Endothelial cell of umbilical vein (primary cell): ENCODE data around the gene CRYGS. TPM values are rescaled to one million over a fixed set of nuclear protein-coding genes. Genes with fewer than 3 reads are reported as not detected.

Source experiments
- BruUV-seq: library from RNA; stranded (reverse); fragments of 400-500 nt; replicated peaks from 2 replicates; lab custom pipeline; 2021; lab: Mats Ljungman, UMichigan
- CTCF ChIA-PET: fragments of 300-600, 350-600 bp; sonication (Branson Sonifier 250); formaldehyde crosslinking; loops from one replicate; lab custom pipeline; 2021; ENCODE audit warnings: antibody characterized with exemption, inconsistent platforms; lab: Charles Lee
- POLR2A ChIA-PET: fragments of 300-600, 350-600 bp; sonication (Branson Sonifier 250); formaldehyde crosslinking; loops from one replicate; lab custom pipeline; 2021; ENCODE audit warnings: antibody characterized with exemption, inconsistent platforms; lab: Charles Lee
- DNase-seq: peaks from one replicate; pipeline ENCODE4 v3.0.0-alpha.2; 2011; ENCODE audit warnings: low read depth, low spot score
- FAIRE-seq: peaks from 2 replicates; lab custom pipeline; 2011; peaks lifted over from hg19 to GRCh38; lab: Jason Lieb, UNC
- H2AFZ ChIP-seq: 2 replicates; pipeline ENCODE4 v1.6.0; 2012; ENCODE audit warnings: low read depth, low read length, control low read depth, inconsistent platforms
- H3K27ac ChIP-seq: 2 replicates; pipeline ENCODE4 v1.5.1; 2011; ENCODE audit warnings: low read depth, mild to moderate bottlenecking, control low read depth, low read length, moderate library complexity; ENCODE audit not compliant: insufficient read depth
- H3K27me3 ChIP-seq, 2 experiments: 2 replicates each; pipeline versions ENCODE4 v1.6.0 to v1.6.1; 2011; ENCODE audit warnings: low read length in 2 of 2, mixed read lengths in 1 of 2; ENCODE audit not compliant: control insufficient read depth in 2 of 2, insufficient read depth in 2 of 2
- H3K36me3 ChIP-seq, 2 experiments: 2 replicates in 1 of 2; 3 replicates in 1 of 2; pipeline ENCODE4 v1.5.1; 2011; ENCODE audit warnings: low read length in 2 of 2, mild to moderate bottlenecking in 1 of 2, moderate library complexity in 1 of 2; ENCODE audit not compliant: control insufficient read depth in 2 of 2, insufficient read depth in 2 of 2; ENCODE audit errors: extremely low read depth in 1 of 2
- H3K4me1 ChIP-seq: 3 replicates; pipeline ENCODE4 v1.5.1; 2011; ENCODE audit warnings: mild to moderate bottlenecking, low read length; ENCODE audit not compliant: control insufficient read depth, insufficient read depth; ENCODE audit errors: extremely low read depth
- H3K4me2 ChIP-seq: 2 replicates; pipeline ENCODE4 v1.6.1; 2011; ENCODE audit warnings: low read length, control low read depth, mixed read lengths; ENCODE audit not compliant: insufficient read depth
- H3K4me3 ChIP-seq, 3 experiments: fragments of 200-600 bp in 1 of 3; sonication (generic), shearing (Covaris generic) in 1 of 3; replicated peaks in 1 of 3; 2 replicates each; pipeline ENCODE4 v1.5.1; 2011 to 2016; ENCODE audit warnings: control low read depth in 3 of 3, low read length in 3 of 3, mild to moderate bottlenecking in 2 of 3, inconsistent platforms in 1 of 3, low read depth in 1 of 3, moderate library complexity in 1 of 3; ENCODE audit not compliant: insufficient read depth in 1 of 3
- H3K79me2 ChIP-seq: 2 replicates; pipeline ENCODE4 v1.6.0; 2012; ENCODE audit warnings: low read length, inconsistent platforms; ENCODE audit not compliant: control insufficient read depth, insufficient read depth
- H3K9ac ChIP-seq: replicated peaks from 2 replicates; pipeline ENCODE3; 2011; ENCODE audit warnings: low read length, control low read depth; ENCODE audit not compliant: insufficient read depth; ENCODE audit errors: extremely low read depth
- H3K9me1 ChIP-seq: replicated peaks from 3 replicates; pipeline ENCODE4 v1.6.0; 2011; ENCODE audit warnings: mild to moderate bottlenecking, low read length; ENCODE audit not compliant: control insufficient read depth, insufficient read depth; ENCODE audit errors: extremely low read depth
- H3K9me3 ChIP-seq: replicated peaks from 2 replicates; pipeline ENCODE4 v1.5.1; 2012; ENCODE audit warnings: low read length, inconsistent platforms; ENCODE audit not compliant: control insufficient read depth, insufficient read depth
- H4K20me1 ChIP-seq: replicated peaks from 2 replicates; pipeline ENCODE3; 2011; ENCODE audit warnings: mild to moderate bottlenecking, low read length; ENCODE audit not compliant: control insufficient read depth, insufficient read depth; ENCODE audit errors: extremely low read depth
- EZH2 ChIP-seq: IDR thresholded peaks from 2 replicates; pipeline ENCODE4 v1.6.1; 2012; ENCODE audit warnings: borderline replicate concordance, low read depth, mild to moderate bottlenecking, moderate library complexity, low read length, inconsistent platforms; ENCODE audit not compliant: severe bottlenecking
- FOS ChIP-seq: IDR thresholded peaks from 2 replicates; pipeline ENCODE4 v1.6.1; 2011; ENCODE audit warnings: mild to moderate bottlenecking, low read length, moderate library complexity, borderline replicate concordance; ENCODE audit not compliant: insufficient read depth
- GATA2 ChIP-seq: IDR thresholded peaks from 2 replicates; pipeline ENCODE4 v1.7.0; 2011; ENCODE audit warnings: low read depth, mild to moderate bottlenecking, moderate library complexity, mixed read lengths, low read length; ENCODE audit not compliant: insufficient read length, insufficient read depth
- JUN ChIP-seq: IDR thresholded peaks from 2 replicates; pipeline ENCODE4 v1.6.1; 2011; ENCODE audit warnings: borderline replicate concordance, low read depth; ENCODE audit not compliant: insufficient read length, insufficient read depth
- MYC ChIP-seq: IDR thresholded peaks from one replicate; pipeline ENCODE4 v1.6.1; 2011; ENCODE audit warnings: mild to moderate bottlenecking, low read depth, low read length
- POLR2A ChIP-seq: IDR thresholded peaks from 2 replicates; pipeline ENCODE4 v1.6.1; 2012; ENCODE audit warnings: low read depth, mild to moderate bottlenecking, control low read depth, low read length
- POLR2AphosphoS5 ChIP-seq: IDR thresholded peaks from 2 replicates; pipeline ENCODE4 v1.6.1; 2012; ENCODE audit warnings: low read depth, mild to moderate bottlenecking, control low read depth, low read length, moderate library complexity; ENCODE audit not compliant: insufficient read depth
- dilution Hi-C: fragments of 300-500 bp; cut with MboI; formaldehyde crosslinking; loops from one replicate; pipeline ENCODE4 v1.15.0; 2019; ENCODE audit warnings: low sequenced_read_pairs; ENCODE audit not compliant: extremely low pct_ligation_motif_present
- intact Hi-C: fragments of 100-400 bp; cut with micrococcal nuclease; formaldehyde crosslinking; loops from one replicate; pipeline ENCODE4 v1.10.0; 2022
- polyA plus RNA-seq, 4 experiments: library from polyadenylated mRNA; depleted of rRNA in 3 of 4; stranded (reverse) in 3 of 4; unstranded in 1 of 4; fragments of >200 nt; gene quantifications; 2 replicates each; pipeline versions ENCODE4 v1.2.1 to v1.2.3, GENCODE V29; 2011 to 2012; ENCODE audit warnings: missing spikeins in 1 of 4
- total RNA-seq: library from RNA; stranded (reverse); gene quantifications from 2 replicates; pipeline ENCODE4 v1.2.3, GENCODE V29; 2021
- TF ChIP-seq, protein P1 (sequence below), 2 donors: IDR thresholded peaks; 1 replicate in 1 of 2; 2 replicates in 1 of 2; pipeline ENCODE4 v1.5.1; 2011; ENCODE audit warnings: low read length in 2 of 2, mild to moderate bottlenecking in 2 of 2, moderate library complexity in 2 of 2, control low read depth in 1 of 2, inconsistent platforms in 1 of 2, low read depth in 1 of 2; ENCODE audit not compliant: insufficient read depth in 1 of 2; ENCODE audit errors: extremely low read depth in 1 of 2
- TF ChIP-seq, protein P2 (sequence below): IDR thresholded peaks from 2 replicates; pipeline ENCODE4 v1.6.1; 2011; ENCODE audit not compliant: insufficient read depth, insufficient read length

Gene CRYGS
- total and polyA plus RNA-seq, 2 donors (not counting 3 experiments of a cell fraction or from before 2014, with no cell fraction given) = 5.0 TPM

DNA sequence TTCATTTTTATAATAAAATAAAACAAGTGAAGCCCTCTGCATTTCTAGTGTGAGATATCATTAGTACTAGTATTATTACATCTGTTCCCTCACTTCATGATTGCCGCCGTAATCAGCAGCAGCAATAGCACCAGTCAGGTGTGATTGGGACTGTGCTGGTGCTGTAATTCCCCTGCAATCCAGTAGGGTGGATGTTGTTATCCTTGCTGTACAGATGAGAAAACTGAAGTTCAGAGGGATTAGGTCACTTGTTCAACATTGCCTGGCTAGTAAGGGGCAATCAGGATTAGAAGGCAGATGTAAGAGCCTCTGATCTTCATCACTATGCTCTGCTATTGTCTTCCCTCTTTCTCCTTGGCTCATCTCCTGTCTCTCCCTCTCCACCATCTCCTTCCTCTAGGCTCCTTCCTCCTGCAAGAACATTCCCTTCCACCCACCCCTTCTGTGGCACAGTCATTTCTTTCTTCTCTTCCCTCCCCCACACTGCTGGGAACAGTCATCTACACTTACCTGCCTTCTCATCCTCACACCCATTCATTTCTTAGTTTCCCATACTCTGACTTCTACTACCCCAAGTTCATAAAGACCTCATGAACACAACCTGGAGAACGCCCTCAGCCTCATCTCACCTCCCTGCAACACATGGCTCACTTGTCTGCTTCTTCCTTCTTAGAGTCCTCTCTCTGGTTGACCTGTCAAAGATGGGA is 29.7 kb downstream of the CRYGS start:
- Histone ChIP-seq H3K36me3 (no peaks in the 10 kb centered on the region), H3K9ac (no peak overlapping the region), H3K4me3 (no peak overlapping the region), H4K20me1 (no peaks in the 10 kb centered on the region), H3K27ac (no peak overlapping the region), H3K9me1 (no peaks in the 10 kb centered on the region), H3K4me1 (no peaks in the 10 kb centered on the region), H3K27me3 (peaks cover 0 to 2% of the 10 kb centered on the region in 2 experiments), H3K4me2 (no peak overlapping the region), H2AFZ (no peak overlapping the region), H3K79me2 (no peaks in the 10 kb centered on the region), H3K9me3 (no peaks in the 10 kb centered on the region)
- DNase-seq = no peak
- intact Hi-C loops (no loop called here), dilution Hi-C loops (no loop called here)
- no peak for FAIRE-seq
- POLR2A ChIA-PET = no interaction called here
- no TSS peak for BruUV-seq
- TF ChIP-seq, protein P1, sequence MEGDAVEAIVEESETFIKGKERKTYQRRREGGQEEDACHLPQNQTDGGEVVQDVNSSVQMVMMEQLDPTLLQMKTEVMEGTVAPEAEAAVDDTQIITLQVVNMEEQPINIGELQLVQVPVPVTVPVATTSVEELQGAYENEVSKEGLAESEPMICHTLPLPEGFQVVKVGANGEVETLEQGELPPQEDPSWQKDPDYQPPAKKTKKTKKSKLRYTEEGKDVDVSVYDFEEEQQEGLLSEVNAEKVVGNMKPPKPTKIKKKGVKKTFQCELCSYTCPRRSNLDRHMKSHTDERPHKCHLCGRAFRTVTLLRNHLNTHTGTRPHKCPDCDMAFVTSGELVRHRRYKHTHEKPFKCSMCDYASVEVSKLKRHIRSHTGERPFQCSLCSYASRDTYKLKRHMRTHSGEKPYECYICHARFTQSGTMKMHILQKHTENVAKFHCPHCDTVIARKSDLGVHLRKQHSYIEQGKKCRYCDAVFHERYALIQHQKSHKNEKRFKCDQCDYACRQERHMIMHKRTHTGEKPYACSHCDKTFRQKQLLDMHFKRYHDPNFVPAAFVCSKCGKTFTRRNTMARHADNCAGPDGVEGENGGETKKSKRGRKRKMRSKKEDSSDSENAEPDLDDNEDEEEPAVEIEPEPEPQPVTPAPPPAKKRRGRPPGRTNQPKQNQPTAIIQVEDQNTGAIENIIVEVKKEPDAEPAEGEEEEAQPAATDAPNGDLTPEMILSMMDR (IDR thresholded peaks at IDR 0.05; ENCODE audit: extremely low read depth in 1 of 2, insufficient read depth in 1 of 2, low read depth in 1 of 2, low read length in 2 of 2) = peak in 1 of 2 donors; percentile 29
- TF ChIP-seq POLR2A = no peak
- TF ChIP-seq JUN = no peak
- CTCF ChIA-PET = interaction anchor here (1.6 kb wide), 1 partner anchor 15 kb away, joined by 4 read pairs; no protein-coding TSS in a partner anchor

DNA sequence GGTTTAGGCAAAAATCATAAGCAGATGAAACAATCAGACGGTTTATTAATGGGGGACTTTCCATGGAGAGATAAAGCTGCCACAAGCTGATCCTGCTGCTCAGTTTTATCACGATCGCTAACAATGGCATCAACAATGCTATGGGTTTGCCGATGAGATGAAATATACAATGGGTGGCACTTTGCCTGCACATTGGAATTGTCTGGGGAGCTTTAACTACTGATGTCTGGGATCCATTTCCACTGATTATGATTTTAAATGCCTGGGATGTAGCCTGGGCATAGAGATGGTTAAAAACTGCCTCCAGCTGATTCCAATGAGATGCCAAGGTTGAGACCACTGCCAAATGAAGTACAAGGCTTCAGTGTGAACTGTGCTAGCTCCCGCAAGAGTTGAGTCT is 30.8 kb downstream of the CRYGS start:
- DNase-seq (no peak), FAIRE-seq (no peak)
- Histone ChIP-seq H3K36me3 (no peaks in the 10 kb centered on the region), H3K79me2 (no peaks in the 10 kb centered on the region), H3K9me3 (no peaks in the 10 kb centered on the region), H3K4me1 (no peaks in the 10 kb centered on the region), H4K20me1 (no peaks in the 10 kb centered on the region), H3K4me3 (no peak overlapping the region), H3K27me3 (peaks cover 0 to 2% of the 10 kb centered on the region in 2 experiments), H2AFZ (no peak overlapping the region), H3K27ac (no peak overlapping the region), H3K9me1 (no peaks in the 10 kb centered on the region), H3K4me2 (no peak overlapping the region), H3K9ac (no peak overlapping the region)
- BruUV-seq = no TSS peak
- intact Hi-C loops (no loop called here), dilution Hi-C loops (no loop called here)
- no peak for TF ChIP-seq POLR2A
- TF ChIP-seq POLR2AphosphoS5 = no peak
- TF ChIP-seq MYC = no peak
- no peak for TF ChIP-seq GATA2
- no peak for TF ChIP-seq JUN
- TF ChIP-seq FOS = no peak
- TF ChIP-seq, protein P2, sequence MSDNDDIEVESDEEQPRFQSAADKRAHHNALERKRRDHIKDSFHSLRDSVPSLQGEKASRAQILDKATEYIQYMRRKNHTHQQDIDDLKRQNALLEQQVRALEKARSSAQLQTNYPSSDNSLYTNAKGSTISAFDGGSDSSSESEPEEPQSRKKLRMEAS = no peak
- TF ChIP-seq, protein P1 (IDR thresholded peaks at IDR 0.05; ENCODE audit: extremely low read depth in 1 of 2, insufficient read depth in 1 of 2, low read depth in 1 of 2, low read length in 2 of 2) = no peak
- no peak for TF ChIP-seq EZH2
- ChIA-PET POLR2A (no interaction called here), CTCF (interaction anchor here (0.8 to 1.6 kb wide), 5 partner anchors 16 to 98 kb away, joined by 3 to 7 read pairs (median 3); no protein-coding TSS in a partner anchor)
